ENCODE results near the gene IMMP2L.

DNA sequence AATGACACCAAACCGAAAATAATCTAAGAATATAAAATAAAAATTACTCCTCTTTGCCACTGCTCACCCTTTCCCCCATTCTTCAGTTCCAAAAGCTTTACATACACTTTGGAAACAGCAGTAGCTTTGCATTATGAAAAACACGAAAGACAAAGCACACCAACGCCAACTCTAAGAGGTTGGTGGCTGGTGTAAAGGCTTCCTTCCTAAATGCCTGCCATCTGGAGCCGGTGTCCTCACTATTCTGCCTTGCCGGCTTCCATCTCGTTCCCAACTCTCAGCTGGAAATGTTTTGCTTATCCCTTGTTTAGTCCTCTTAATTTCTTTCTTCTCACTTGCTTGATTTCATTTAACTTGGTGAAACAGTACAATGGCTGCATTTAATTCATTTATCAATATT is 752.5 kb downstream of the IMMP2L start:
- TF ChIP-seq POLR2AphosphoS5 (IDR thresholded peaks at IDR 0.05) (no peak), POLR2A (IDR thresholded peaks at IDR 0.05; ENCODE audit: low read depth) (no peak)
- TF ChIP-seq, protein P1, sequence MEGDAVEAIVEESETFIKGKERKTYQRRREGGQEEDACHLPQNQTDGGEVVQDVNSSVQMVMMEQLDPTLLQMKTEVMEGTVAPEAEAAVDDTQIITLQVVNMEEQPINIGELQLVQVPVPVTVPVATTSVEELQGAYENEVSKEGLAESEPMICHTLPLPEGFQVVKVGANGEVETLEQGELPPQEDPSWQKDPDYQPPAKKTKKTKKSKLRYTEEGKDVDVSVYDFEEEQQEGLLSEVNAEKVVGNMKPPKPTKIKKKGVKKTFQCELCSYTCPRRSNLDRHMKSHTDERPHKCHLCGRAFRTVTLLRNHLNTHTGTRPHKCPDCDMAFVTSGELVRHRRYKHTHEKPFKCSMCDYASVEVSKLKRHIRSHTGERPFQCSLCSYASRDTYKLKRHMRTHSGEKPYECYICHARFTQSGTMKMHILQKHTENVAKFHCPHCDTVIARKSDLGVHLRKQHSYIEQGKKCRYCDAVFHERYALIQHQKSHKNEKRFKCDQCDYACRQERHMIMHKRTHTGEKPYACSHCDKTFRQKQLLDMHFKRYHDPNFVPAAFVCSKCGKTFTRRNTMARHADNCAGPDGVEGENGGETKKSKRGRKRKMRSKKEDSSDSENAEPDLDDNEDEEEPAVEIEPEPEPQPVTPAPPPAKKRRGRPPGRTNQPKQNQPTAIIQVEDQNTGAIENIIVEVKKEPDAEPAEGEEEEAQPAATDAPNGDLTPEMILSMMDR (IDR thresholded peaks at IDR 0.05) = no peak

Measured in esophagus muscularis mucosa (tissue), 3 donors.